Activated T-cell treated with anti-CD3 and anti-CD28 coated beads for 4 hours (primary cell): ENCODE results near the gene SHISA5.
"Not testable (repeated sequence)": the region's sequence is repeated elsewhere in the genome, so short reads cannot be mapped to it uniquely, and the experiment has no call there.

ENCODE experiments used
- DNase-seq: peaks from one replicate; pipeline ENCODE4 v3.0.0-alpha.2; 2020

The SHISA5 gene

GRCh38 chr3:48475188-48475587 lies 28.8 kb downstream of the SHISA5 start:
- DNase-seq: no peak

- no peak for DNase-seq
Observed at GRCh38 chr3:48474619-48475018, 29.4 kb downstream of the SHISA5 start.

GRCh38 chr3:48474031-48474430 lies 29.9 kb downstream of the SHISA5 start:
- DNase-seq: not testable (repeated sequence)

- no peak for DNase-seq
Observed at GRCh38 chr3:48473617-48473952, 30.4 kb downstream of the SHISA5 start.

- DNase-seq: peak; percentile 89
Observed at GRCh38 chr3:48472923-48473616, 30.9 kb downstream of the SHISA5 start.

- no peak for DNase-seq
Observed at GRCh38 chr3:48472673-48472922, 31.4 kb downstream of the SHISA5 start.

GRCh38 chr3:48470286-48470685 lies 33.7 kb downstream of the SHISA5 start:
- DNase-seq: no peak

- no peak for DNase-seq
Observed at GRCh38 chr3:48469046-48469915, 34.7 kb downstream of the SHISA5 start.

GRCh38 chr3:48468329-48468731 lies 35.6 kb downstream of the SHISA5 start:
- DNase-seq: no peak

GRCh38 chr3:48467473-48468267 lies 36.3 kb downstream of the SHISA5 start:
- no peak for DNase-seq

- no peak for DNase-seq
Observed at GRCh38 chr3:48467110-48467454, 36.9 kb downstream of the SHISA5 start.

- no peak for DNase-seq
Observed at GRCh38 chr3:48466386-48467109, 37.4 kb downstream of the SHISA5 start.

GRCh38 chr3:48465531-48466378 lies 38.2 kb downstream of the SHISA5 start:
- DNase-seq: peak; percentile 66

GRCh38 chr3:48465237-48465530 lies 38.8 kb downstream of the SHISA5 start:
- DNase-seq: no peak

GRCh38 chr3:48464713-48465221 lies 39.2 kb downstream of the SHISA5 start:
- DNase-seq: no peak

- DNase-seq: no peak
Observed at GRCh38 chr3:48463703-48464102, 40.3 kb downstream of the SHISA5 start.

- not testable (repeated sequence) for DNase-seq
Observed at GRCh38 chr3:48461767-48462166, 42.2 kb downstream of the SHISA5 start.

GRCh38 chr3:48460517-48460902 lies 43.5 kb downstream of the SHISA5 start:
- DNase-seq: no peak

- no peak for DNase-seq
Observed at GRCh38 chr3:48459773-48460516, 44.0 kb downstream of the SHISA5 start.

GRCh38 chr3:48459331-48459730 lies 44.6 kb downstream of the SHISA5 start:
- DNase-seq: no peak

GRCh38 chr3:48456456-48456855 lies 47.5 kb downstream of the SHISA5 start:
- DNase-seq: no peak

- no peak for DNase-seq
Observed at GRCh38 chr3:48451270-48451669, 52.7 kb downstream of the SHISA5 start.
